NCI-H1694 treated with DMSO at 0.1 percent for 48 hours (cell line): ENCODE results near the gene LMOD1.
"Not testable (repeated sequence)": the region's sequence is repeated elsewhere in the genome, so short reads cannot be mapped to it uniquely, and the experiment has no call there.

ENCODE experiments used
- DNase-seq: peaks from one replicate; lab custom pipeline; 2025; lab: John Stamatoyannopoulos, UW

Gene LMOD1

DNA sequence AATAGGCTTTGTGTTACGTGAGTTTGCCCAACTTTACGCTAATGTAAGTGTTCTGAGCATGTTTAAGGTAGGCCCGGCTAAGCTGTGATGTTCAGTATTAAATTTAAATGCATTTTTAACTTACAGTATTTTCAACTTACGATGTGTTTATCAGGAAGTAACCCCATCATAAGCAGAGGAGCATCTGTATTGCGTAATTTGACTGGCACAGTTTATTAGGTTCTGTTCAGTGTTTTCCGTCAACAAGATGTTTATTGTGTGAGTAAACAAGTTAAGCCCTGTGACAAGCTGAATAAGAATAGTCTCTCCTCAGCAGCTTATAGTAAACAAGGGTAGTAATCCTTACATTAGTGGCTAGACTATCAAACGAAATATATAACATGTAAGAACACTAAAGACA is 84.9 kb downstream of the LMOD1 start:
- no peak for DNase-seq

DNA sequence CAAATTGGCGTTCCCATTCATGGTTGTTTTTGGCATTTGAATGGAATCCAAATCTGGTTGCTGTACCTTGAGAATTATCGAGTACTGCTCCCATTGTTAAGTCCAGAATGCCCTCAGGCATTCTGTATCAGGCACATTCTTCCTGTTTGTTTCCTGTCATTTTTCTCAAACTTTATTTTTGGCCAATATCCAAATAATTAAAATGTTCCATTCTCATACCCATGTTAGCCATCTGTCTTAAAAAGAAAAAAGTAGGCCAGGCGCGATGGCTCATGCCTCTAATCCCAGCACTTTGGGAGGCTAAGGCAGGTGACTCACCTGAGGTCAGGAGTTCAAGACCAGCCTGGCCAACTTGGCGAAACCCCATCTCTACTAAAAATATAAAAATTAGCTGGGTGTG is 86.9 kb downstream of the LMOD1 start:
- no peak for DNase-seq

DNA sequence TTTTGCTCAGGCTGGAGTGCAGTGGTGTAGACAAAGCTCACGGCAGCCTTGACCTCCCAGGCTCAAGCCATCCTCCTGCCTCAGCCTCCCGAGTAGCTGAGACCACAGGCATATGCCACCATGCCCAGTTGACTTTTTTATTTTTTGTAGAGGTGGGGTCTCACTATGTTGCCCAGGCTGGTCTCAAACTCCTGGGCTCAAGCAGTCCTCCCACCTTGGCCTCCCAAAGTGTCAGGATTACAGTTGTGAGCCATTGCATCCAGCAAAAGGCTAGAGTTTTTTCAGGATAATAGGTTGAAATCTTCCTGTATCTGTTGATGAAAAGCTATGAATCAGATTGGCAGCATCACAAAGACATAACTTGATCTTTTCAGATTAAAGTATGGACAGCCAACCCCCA is 89.6 kb downstream of the LMOD1 start:
- DNase-seq: not testable (repeated sequence)

DNA sequence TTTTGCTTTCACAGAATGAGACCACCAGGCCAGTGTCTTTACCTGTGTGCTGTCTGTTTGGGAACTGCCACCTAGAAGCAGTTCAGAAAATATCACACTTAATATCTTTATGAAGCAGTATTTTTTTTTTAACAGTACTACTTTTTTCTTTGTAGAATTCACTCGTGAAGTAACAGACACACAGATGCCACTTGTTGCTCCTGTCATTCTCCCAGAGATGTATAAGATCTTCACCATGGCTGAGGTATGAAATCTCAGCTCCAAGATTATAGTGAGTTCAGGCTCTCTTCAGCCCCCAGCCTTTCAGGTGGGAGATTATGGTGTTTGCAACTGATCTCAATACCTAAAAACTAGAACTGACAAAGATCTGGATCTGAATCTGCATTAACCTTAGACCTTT is 94.4 kb downstream of the LMOD1 start:
- DNase-seq: no peak

DNA sequence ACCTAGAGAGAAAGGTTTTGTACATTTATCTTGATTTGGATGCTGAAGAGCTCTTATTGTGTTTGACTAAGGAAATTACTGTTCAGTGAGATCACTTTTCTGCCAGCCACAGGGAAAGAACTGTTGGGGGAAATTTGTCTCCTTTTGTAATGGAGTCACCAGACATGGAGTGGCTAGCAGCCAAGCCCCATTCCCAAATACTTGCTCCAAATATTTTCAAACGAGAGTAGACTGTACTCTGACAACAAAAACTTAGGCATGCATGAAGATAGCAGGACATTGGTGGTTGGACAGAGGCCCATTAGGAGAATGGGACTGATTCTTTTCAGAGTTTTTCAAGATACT is 96.3 kb downstream of the LMOD1 start:
- DNase-seq: no peak

DNA sequence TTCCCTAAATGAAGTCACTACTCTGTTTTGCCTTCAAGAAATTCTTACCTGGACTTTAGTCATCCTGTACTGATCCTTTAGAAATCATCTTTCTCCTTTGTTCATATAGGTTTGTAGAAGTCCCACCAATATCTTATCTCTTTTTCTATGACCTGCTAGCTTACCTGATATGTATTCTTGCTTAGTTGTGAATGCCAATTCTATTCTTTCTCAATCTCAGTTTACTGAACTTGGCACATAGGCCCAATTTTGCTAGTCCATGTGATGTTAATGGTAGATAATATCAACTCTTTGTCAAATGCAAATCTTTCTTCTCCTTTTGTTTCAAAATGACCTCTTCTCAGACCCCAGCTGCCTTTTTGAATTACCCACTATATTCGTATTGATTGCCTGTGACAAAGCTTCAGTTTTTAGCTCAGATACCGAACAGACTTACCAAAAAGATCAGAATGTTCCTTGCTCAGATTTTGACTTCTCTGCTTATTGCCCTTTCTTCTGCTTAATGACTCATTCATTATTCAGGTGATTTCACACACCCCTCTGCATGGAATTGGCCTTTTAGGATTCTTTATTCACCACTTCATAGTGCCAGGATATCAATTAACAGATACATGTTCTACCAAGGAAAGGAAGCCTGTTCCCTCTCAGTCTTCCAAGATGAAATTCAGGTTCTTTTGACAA is 96.8 kb downstream of the LMOD1 start:
- DNase-seq: no peak

DNA sequence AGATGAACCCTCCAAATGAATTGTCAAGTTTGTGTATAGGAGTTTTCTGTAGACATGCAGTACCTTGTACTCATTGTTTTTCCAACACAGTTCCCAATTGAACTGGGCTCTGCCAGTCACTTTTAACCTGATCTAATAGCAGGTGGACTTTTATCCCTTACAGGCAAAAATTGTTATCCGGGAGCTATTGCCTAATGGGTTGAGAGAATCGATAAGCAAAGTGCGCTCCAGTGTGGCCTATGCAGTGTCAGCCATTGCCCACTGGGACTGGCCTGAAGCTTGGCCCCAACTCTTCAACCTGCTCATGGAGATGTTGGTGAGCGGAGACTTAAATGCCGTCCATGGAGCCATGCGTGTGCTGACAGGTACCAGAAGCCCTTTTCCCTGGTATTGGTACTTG is 98.1 kb downstream of the LMOD1 start:
- no peak for DNase-seq

DNA sequence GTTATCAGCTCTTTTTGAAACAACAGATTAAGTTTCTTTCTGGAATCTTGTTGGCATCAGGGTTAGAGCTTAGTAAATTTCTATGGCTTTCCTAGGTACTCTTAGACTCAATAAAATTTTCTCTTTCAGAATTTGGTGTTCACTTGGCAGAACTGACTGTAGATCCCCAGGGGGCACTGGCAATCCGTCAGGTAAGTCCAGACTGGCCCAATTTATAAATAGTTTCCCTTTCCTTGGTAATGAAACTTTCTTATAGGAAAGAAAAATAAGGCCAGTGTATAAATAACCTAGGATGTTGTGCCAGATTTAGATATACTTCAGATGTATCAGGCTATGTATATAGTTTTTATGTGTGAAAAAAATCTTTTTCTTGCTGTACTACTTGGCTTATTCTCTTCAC is 99.2 kb downstream of the LMOD1 start:
- DNase-seq: no peak
